ENCODE results near the gene DECR2.
A peak's percentile ranks its signal among the peaks of the same experiment; 100 is the strongest.
"Not testable (repeated sequence)": the region's sequence is repeated elsewhere in the genome, so short reads cannot be mapped to it uniquely, and the experiment has no call there.

Gene DECR2

GRCh38 chr16:366476-366875 lies 35.2 kb upstream of the DECR2 start:
- DNase-seq (ENCODE audit: extremely low read depth in 1 of 2, low read depth in 1 of 2), result no peak

DNA sequence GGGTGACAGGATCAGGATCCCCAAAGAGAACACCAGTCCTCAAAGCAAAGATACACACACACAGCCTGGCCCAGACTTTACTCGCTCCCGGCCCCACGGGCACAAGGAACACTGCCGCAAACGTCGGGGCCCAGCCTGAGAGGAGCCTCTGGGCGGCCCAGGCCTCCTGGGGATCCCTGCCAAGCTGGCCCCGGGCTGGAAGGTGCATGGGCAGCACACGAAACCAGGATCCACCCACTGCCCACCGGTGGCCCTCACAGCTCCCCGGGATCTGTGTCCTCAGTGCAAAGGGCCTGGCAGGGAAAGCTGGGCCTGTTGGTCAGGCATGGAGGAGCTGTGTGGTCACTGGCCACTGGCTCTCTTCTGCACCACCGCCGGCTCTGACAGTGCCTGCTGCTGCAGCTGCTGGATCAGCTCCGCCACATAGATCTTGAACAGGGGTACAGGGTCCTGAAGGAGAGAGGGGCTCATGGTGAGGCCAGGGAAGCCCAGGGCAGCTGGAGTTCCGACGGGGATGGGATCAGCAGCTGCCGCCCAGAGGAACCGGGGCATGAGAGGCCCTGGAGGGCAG lies 34.3 kb upstream of the DECR2 start:
- DNase-seq (ENCODE audit: extremely low read depth in 1 of 2, low read depth in 1 of 2), result no peak

DNA sequence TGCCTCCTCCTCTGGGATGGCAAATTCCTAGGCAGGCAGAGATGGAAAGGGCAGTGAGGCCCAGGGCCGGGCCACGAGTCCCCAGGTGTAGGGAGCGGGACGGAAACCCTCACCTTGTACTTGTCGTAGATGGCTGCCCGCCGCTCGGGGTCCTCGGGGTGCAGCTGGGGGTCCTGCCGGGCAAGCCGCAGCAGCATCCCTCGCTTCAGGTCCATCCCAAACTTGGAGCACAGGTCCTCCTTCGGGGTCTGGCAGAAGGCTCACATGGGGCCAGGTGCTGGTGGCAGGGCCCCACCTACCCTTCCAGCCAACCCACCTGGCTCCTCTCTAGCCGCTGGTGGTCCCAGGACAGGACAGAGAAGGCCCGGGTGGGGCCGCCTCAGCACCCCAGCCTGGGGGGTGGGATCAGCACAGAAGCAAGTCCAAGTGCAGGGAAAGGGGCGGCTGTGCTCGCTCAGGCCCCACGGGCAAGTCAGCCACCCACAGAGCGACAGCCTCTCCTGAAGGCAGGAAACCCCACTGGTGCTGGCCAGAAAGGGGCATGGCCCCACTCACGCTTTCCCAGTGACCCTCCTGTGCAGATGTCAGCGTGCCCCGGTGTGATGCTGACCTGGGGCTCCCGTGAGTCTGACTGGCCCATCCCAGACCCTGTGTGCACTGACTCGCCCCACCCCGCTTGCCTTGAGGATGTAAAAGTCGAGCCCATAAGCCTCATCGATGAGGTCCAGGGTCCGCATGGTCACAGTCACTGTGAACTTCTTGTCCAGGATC lies 33.1 kb upstream of the DECR2 start:
- no peak for DNase-seq (ENCODE audit: extremely low read depth in 1 of 2, low read depth in 1 of 2)

- DNase-seq (ENCODE audit: extremely low read depth in 1 of 2, low read depth in 1 of 2), result no peak
These were observed 32.3 kb upstream of the DECR2 start for GRCh38 chr16:369275-369865.

GRCh38 chr16:369866-370436 lies 31.7 kb upstream of the DECR2 start:
- no peak for DNase-seq (ENCODE audit: extremely low read depth in 1 of 2, low read depth in 1 of 2)

DNA sequence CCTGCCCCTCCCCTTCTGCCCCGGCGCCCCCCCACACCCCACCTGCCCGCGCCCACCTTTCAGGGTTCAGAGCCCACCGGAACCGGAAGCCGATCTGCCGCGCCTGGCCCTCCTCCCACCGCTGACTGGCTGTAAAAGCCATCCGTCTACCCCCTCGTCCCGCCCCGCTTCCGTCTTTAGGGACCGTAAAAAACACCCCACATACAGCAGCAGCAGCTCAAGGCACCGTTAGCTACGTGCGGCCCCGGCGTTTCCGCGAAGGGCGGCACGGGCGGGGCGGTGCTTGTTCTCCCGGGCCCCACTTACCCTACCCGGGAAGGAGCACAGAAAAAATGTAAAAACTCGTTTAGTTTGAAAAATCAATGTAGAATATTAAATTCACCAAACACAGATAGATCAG lies 31.2 kb upstream of the DECR2 start, which contains the start of gene MRPL28:
Gene MRPL28, minus strand, starts transcription at position 96 of the 400 bp plus-strand sequence. CDS start 320 bp downstream, outside the sequence.
- DNase-seq (ENCODE audit: extremely low read depth in 1 of 2, low read depth in 1 of 2), result peak; percentile 83

- DNase-seq (ENCODE audit: extremely low read depth in 1 of 2, low read depth in 1 of 2), result no peak
These were observed 30.6 kb upstream of the DECR2 start for GRCh38 chr16:370979-371514.

GRCh38 chr16:371515-372301 lies 30.0 kb upstream of the DECR2 start:
- no peak for DNase-seq (ENCODE audit: extremely low read depth in 1 of 2, low read depth in 1 of 2)

GRCh38 chr16:372302-372983 lies 29.2 kb upstream of the DECR2 start:
- DNase-seq (ENCODE audit: extremely low read depth in 1 of 2, low read depth in 1 of 2), result no peak

GRCh38 chr16:373020-373598 lies 28.6 kb upstream of the DECR2 start:
- no peak for DNase-seq (ENCODE audit: extremely low read depth in 1 of 2, low read depth in 1 of 2)

DNA sequence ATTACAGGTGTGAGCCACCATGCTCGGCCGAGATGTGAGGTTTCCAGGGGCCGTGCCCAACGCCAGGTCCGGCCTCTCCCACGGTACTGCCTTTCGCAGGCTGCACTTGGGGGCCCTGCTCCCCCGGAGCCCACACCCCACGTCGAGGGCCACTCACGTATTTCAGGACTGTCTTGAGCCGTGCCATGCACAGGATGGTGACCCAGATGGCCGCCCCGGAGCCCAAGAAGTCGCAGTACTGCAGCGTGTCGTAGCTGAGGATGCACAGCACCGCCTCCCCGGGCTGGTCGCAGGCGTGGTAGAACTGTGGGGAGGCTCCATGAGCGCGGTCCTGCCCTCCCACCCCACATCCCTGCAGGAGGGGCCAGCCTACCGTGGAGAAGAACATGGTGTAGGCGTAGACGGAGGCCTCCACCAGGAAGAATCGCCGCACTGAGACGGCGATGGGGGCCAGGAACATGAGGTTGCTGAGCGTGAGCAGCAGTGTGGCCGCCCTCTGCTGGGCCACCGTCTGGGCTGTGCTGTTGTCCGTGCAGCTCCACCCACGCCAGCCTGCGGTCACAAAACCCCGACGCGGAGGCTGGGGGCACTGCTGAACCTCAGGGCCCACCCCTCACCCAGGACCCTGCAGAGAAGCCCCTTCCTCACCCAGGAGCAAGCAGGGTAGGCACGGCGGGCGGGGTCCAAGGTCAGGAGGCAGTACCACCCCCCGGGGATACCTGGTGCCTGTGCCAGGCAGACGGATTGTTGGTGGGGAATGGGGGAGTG lies 27.7 kb upstream of the DECR2 start:
- DNase-seq (ENCODE audit: extremely low read depth in 1 of 2, low read depth in 1 of 2), result no peak

DNA sequence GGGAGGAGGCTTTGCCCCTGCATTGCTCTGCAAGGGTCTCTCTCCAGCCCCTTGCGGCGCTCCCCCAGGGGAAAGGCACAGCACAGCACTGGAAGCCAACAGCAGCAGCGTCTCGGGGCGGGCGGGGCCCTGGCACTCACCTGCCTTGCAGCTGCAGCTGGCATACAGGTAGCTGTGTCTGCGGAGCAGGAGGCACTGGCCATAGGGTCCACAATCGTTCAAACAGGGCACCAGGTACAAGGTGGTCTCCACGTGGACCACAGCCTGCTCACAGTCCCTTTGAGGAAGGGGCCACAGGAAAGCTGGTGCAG lies 27.1 kb upstream of the DECR2 start:
- no peak for DNase-seq (ENCODE audit: extremely low read depth in 1 of 2, low read depth in 1 of 2)

DNA sequence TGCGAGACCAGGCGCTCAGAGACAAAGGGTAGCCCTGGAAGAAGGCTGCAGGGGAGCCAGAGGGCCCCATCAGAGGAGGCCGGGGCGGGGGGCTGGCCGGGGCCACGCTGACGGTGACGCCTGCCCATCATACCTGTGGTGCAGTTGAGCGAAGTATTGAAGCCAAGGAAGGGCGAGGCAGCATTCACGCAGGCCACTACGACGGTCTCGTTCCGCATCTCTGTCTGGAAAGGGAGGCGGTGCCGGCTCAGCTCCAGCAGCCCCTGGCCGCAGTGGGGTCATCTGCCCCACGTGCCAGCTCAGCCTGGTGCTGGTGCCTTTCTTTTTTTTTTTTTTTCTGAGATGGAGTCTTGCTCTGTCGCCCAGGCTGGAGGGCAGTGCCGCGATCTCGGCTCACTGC lies 26.5 kb upstream of the DECR2 start:
- DNase-seq (ENCODE audit: extremely low read depth in 1 of 2, low read depth in 1 of 2), result no peak

- DNase-seq (ENCODE audit: extremely low read depth in 1 of 2, low read depth in 1 of 2), result no peak
These were observed 25.5 kb upstream of the DECR2 start for GRCh38 chr16:375927-376816.

DNA sequence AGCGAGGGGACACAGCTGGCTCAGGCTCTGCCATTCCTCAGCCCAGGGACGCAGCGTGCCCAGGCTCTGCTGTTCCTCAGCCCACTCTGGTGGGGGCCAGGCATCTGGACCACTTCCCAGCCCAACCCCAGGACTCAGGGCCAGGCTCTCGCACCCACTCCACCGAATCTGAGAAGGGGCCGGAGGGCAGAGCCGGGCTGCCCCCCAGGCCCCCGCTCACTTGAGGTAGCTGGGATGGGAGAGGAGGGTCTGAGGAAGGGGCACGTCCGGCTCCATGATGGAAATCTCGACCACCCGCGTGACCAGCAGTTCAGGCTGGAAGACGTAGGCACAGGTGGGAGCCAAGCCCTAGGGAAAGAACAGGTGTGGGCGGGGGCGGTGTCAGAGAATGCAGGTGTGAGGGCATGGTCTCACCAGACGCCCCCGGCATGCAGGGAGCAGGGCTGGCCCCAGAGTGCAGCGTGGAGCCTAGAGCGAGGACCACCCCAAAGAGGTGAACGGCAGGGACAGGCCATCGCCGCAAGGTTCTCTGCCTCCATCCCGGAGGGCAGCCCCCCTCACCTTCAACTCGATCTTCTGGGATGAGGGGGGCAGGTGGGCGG lies 24.8 kb upstream of the DECR2 start:
- no peak for DNase-seq (ENCODE audit: extremely low read depth in 1 of 2, low read depth in 1 of 2)

DNA sequence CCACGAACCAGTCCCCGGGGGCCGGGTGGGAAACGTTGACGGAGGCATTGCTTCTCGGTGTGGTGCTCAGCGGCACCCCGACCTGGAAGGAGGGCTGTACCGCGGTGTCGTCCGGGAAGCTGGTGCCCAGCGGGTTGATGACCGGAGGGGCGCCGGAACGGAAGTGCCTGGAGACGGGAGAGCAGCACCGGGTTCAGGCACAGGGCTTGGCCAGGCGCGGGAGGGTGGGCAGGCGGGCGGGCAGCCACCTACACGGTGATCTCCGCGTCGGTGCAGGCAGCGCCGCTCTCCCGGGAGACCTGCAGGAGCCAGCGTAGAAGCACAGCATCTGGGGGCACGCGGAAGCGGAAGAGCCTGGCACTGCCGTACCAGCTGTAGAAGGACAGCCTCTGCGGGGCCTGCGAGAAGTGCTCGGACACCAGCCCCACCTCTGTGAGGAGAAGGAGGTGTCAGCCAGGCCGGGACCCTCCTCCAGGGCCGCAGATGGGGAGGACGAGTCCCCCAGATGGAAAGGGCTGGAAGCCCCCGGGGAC lies 24.2 kb upstream of the DECR2 start:
- no peak for DNase-seq (ENCODE audit: extremely low read depth in 1 of 2, low read depth in 1 of 2)

GRCh38 chr16:378113-378820 lies 23.4 kb upstream of the DECR2 start:
- DNase-seq (ENCODE audit: extremely low read depth in 1 of 2, low read depth in 1 of 2), result not testable (repeated sequence)

Data from activated CD8-positive, alpha-beta memory T cell treated with anti-CD3 and anti-CD28 coated beads for 1 hour (primary cell).